GM08714 (cell line): Measurements from ENCODE around the gene ECPAS.
"Not testable (repeated sequence)": the region's sequence is repeated elsewhere in the genome, so short reads cannot be mapped to it uniquely, and the experiment has no call there.

Source experiments
- H3K4me3 ChIP-seq: fragments of 200-500 bp; sonication (Bioruptor generic); 2 replicates; pipeline ENCODE4 v1.5.1; 2014; ENCODE audit warnings: mild to moderate bottlenecking, low read length, inconsistent platforms
- ZNF274 ChIP-seq: IDR thresholded peaks from 2 replicates; pipeline ENCODE4 v1.6.1; 2012; ENCODE audit warnings: mild to moderate bottlenecking, low read depth, low read length

The ECPAS gene

DNA sequence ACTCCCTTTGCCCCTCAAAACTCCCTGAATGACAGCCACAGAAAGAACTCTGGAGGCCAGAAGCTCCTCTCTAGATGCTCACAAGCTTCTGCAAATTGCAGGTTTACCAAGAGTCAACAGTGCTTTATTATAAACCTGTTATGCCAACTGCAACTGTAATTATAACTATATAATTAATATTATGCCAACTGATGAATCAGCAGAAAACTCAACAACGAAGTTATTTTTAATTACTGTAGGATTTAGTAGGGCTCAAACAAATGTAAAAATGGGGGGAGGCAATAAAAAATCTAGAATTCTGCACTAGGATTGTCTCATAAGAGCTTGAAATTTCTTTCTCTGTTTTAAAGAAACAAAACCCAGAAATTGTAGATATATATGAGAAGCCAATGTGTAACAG lies 117.2 kb downstream of the ECPAS start:
- no peak for TF ChIP-seq ZNF274
- H3K4me3 ChIP-seq: no peak overlapping the region

DNA sequence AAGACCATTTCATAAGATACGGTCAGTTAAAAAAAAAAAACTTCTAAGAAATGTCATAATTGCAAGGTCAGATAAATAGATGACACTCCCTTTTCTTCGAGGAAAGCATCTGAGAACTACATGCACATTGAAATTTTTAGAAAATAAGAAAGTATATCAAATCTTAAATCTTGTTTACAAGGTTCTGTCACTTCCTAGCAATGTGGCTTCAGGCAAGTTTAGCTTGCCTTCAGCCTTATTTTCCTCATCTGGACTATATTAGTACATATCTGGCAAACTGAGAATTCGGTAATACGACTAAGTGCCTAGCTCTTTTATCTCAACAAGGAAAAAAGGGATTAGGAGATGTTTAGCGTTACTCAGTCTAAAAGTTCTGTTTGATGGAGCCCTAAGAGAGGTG lies 121.7 kb downstream of the ECPAS start:
- H3K4me3 ChIP-seq: no peak overlapping the region
- no peak for TF ChIP-seq ZNF274

DNA sequence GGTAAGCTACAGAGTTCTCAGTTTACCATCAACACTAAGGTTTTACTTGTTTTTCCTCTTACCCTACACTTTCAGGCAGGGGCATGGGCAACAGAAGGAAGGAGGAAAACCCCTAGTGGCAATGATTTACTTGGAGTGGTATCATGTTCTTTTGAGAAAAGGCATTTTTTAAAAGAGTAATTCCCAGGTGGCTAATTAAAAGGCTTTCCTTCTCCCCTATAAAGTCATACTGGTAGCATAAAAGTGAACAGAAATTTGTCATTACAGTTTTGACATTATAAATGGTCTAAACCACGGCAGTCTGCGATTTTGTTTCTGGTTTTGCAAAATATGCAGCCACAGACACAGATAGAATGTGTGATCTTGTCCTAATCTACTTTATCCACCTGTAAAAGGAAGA lies 123.3 kb downstream of the ECPAS start:
- no peak overlapping the region for H3K4me3 ChIP-seq

DNA sequence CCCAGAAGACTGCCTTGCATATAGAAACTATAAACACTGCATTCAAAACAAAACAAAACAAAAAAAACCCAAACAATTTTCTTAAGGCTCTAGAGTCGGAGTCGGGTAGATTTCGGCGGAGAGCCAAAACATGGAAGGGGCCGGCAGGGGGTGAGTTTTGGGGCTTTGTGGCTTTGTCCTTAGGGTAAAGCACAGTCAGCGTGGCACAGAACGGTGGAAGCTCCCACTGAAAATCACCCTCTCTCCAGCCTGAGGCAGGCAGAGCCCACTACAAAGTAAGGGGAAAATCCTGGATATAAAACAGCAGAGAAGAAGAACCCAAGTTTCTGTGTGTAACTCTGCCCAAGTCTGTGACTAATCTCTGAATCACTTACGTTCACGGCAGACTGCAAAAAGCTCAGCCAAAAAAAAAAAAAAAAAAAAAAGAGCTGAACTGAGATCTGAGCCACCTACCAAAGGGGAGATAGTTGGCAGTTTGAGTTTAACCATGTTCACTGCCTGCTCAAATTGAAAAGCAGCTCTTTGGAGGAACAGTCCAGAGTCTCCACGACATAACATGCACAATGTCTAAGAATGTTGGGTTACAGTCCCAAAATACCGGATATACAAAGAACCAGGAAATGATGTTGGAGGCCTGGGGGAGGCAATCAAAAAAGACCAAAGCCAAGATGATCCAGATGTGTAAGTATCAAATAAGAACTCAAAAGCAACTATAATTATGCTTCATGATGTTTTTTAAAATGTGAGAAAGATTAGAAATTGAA lies 127.5 kb downstream of the ECPAS start:
- H3K4me3 ChIP-seq: no peak overlapping the region
- no peak for TF ChIP-seq ZNF274

More for the DNA sequence above, 123.3 kb downstream of the ECPAS start:
- TF ChIP-seq ZNF274: no peak

DNA sequence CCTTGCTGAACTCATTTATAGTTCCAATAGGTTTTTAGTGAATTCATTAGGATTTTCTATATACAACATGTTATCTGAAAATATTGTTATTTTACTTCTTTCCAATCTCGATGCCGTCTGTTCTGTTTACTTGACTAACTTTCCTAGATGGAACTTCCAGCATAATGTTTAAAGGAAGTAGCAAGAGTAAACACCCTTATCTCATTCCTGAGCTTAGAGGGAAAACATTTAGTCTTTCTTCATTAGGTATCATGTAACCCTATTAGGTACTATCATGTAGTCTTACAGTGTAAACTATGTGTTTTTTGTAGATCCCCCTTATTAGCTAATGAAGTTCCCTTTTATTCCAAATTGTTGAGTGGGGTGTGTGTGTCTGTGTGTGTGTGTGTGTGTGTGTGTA lies 131.6 kb downstream of the ECPAS start:
- H3K4me3 ChIP-seq: no peak overlapping the region
- no peak for TF ChIP-seq ZNF274

DNA sequence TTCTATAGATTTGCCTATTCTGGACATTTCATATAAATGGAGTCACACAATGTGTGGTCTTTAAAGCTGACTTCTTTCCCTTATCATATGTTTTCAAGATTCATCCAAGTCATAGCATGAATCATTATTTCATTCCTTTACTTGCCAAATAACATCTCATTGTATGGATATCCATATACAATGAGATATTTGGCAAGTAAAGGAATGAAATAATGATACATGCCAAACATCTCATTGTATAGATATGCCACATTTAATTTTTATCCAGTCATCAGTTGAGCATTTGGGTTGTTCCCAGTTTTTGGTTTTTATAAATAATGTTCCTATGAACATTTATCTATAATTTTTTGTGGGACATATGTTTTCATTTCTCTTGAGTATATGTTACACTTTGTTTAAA lies 133.6 kb downstream of the ECPAS start:
- TF ChIP-seq ZNF274: no peak
- no peak overlapping the region for H3K4me3 ChIP-seq

DNA sequence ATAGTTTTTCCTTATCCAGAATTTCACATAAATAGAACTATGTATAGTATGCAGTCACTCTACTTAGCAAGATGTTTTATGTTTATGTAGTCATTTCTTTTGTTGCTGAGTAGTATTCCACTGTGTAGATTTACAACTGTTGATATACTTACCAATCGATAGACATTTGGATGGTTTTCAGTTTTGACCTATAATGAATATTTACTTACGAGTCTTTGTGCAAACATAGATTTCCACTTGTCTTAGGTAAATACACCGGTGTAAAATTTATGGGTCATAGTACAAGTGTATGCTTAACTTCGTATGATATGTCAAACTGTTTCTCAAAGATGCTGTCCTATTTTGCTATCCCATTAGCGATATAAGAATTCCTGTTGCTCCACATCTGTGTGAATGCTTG lies 134.4 kb downstream of the ECPAS start:
- TF ChIP-seq ZNF274: no peak
- no peak overlapping the region for H3K4me3 ChIP-seq

DNA sequence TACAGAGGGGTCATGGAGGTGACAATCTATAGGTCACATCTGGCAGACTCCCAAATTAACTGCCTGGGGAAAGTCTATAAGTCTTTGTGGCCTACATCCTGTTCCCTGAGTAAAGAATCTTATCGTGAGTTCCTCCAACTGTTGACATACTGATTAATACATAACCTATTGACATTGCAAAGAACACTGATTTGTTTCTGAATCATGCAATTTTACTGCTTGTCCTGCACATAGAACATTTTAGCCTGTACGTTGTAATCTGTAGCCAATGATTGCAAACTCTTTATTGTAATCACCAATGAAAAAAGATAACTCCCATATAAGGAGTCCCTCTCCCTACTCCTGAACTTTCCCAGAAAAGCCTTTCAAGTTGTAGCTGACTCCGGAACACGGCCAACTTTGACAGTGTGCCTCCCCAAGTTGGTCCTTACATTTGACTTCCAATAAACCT lies 135.3 kb downstream of the ECPAS start:
- no peak for TF ChIP-seq ZNF274
- no peak overlapping the region for H3K4me3 ChIP-seq

DNA sequence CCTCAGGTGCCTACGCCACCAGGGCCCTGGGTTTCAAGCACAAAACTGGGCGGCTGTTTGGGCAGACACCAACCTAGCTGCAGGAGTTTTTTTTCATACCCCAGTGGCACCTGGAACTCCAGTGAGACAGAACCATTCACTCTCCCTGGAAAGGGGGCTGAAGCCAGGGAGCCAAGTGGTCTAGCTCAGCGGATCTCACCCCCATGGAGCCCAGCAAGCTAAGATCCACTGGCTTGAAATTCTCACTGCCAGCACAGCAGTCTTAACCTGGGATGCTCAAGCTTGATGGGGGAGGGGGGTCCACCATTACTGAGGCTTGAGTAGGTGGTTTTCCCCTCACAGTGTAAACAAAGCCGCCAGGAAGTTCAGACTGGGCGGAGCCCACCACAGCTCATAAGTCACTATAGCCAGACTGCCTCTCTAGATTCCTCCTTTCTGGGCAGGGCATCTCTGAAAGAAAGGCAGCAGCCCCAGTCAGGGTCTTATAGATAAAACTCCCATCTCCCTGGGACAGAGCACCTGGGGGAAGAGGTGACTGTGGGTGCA lies 149.8 kb downstream of the ECPAS start:
- H3K4me3 ChIP-seq: not testable (repeated sequence)

DNA sequence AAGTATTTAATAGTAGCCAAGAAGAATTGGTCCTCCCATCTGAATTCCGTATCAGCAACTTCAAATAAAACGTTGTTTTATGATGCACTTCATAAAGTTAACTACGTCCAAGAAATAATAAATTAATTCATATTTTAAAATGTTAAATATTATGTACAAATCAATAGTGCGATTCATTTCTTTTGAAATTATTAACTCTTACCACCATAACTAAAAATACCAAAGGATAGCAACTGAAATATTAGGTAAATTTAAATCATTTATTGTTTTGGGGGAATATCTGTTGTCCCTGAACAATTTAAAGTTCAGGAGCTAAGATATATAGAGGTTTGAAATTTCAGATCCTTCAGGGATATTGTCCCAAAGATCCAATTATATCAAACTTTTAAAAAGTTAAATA lies 154.1 kb downstream of the ECPAS start, which contains the start of gene OR2K2:
Gene OR2K2, minus strand, starts transcription at position 101 of the 400 bp plus-strand sequence. CDS start 1,791 bp downstream, outside the sequence.
- no peak within 1 kb of the TSS for H3K4me3 ChIP-seq
- no peak for TF ChIP-seq ZNF274

DNA sequence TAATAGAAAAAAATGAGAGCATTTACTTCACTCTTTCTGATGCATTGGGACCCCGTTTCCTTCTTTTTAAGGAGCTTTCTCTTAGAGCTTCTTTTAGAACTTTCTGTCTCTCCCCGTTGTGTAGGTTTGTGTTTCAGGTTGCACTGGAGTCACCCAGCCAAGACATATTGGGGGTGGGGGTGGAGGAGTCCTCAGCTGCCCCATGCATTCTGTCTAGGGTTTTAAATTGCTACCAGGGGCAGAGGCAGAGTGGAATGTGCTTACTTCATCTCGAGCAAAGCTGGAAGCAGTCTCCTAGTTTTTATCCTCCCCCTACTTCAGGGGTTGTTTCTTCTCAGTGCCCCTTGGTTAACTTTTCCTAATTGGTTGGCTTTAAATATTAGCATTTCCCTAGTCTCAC lies 163.6 kb downstream of the ECPAS start:
- no peak for TF ChIP-seq ZNF274

DNA sequence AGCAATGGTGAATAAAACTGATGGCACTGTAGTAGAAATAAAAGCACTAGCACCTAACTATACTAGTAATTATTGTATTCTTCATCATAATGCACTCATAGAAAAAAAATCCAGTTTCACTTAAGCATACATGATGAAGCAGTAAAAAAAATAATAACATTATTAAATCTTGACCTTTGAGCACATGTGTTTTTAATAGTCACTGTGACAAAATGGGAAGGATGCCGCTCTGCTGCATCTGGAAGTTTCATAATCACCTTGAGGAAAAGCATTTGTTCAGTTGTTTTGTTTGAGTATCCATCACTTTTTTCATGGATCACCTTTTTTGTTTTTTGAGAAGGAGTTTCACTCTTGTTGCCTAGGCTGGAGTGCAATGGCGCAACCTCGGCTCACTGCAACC lies 167.4 kb downstream of the ECPAS start:
- TF ChIP-seq ZNF274: no peak
- H3K4me3 ChIP-seq: no peak overlapping the region

More for the DNA sequence above, 163.6 kb downstream of the ECPAS start:
- no peak overlapping the region for H3K4me3 ChIP-seq
